Spleen (tissue), 7 donors: ENCODE results near the gene ALAD.

Experiments
- CTCF ChIP-seq, 11 experiments: fragments of 200-600 bp in 7 of 11; fragments of 450-650 bp in 4 of 11; sonication (generic) in 4 of 11; IDR thresholded peaks in 8 of 11; conservative IDR thresholded peaks in 3 of 11; 1 replicate in 7 of 11; 2 replicates in 4 of 11; pipeline versions ENCODE4 v1.4.0 to v1.8.0; 2016 to 2021; ENCODE audit warnings: antibody characterized with exemption in 11 of 11, inconsistent platforms in 4 of 11, mild to moderate bottlenecking in 1 of 11
- POLR2A ChIP-seq, 3 donors: fragments of 450-650 bp; IDR thresholded peaks; one replicate each; pipeline ENCODE4 v1.5.1; 2017; ENCODE audit warnings: antibody characterized with exemption in 3 of 3, mild to moderate bottlenecking in 1 of 3
- POLR2AphosphoS5 ChIP-seq, 3 donors: sonication (generic); formaldehyde crosslinking; IDR thresholded peaks; one replicate each; pipeline ENCODE4 v1.5.1; 2017; ENCODE audit warnings: antibody characterized with exemption in 3 of 3
- donor health status: DM: no; HTN: no; CAD: no; lungs with moderate emphysema.
- donor health status: DM: no; HTN: no; CAD: no.
- donor health status: DM: no; HTN: no; CAD: no.

GRCh38 chr9:113428062-113428615, 27.1 kb upstream of the ALAD start:
- TF ChIP-seq POLR2A (IDR thresholded peaks at IDR 0.05) (no peak), CTCF (IDR thresholded peaks at IDR 0.05 in 8 of 11, conservative IDR thresholded peaks at IDR 0.05 in 3 of 11) (no peak), POLR2AphosphoS5 (IDR thresholded peaks at IDR 0.05) (no peak)
